Progenitor cell of endocrine pancreas (in vitro differentiated cells): ENCODE data around the gene DVL2. TPM values are rescaled to one million over a fixed set of nuclear protein-coding genes. Genes with fewer than 3 reads are reported as not detected.

ENCODE experiments used
- DNase-seq: peaks from one replicate; pipeline ENCODE4 v3.0.0; 2021; ENCODE audit warnings: low spot score; ENCODE audit not compliant: unreplicated experiment
- H3K27ac Mint-ChIP-seq: 2 replicates; pipeline ENCODE4 v1.8.0; 2021; ENCODE audit warnings: mild to moderate bottlenecking, moderate library complexity, mixed read lengths
- H3K27me3 Mint-ChIP-seq: 2 replicates; pipeline ENCODE4 v1.8.0; 2021; ENCODE audit warnings: mixed read lengths
- H3K36me3 Mint-ChIP-seq: 2 replicates; pipeline ENCODE4 v1.8.0; 2022; ENCODE audit warnings: mixed read lengths; ENCODE audit not compliant: insufficient read depth
- H3K4me1 Mint-ChIP-seq: 2 replicates; pipeline ENCODE4 v1.8.0; 2021; ENCODE audit warnings: low read depth, mixed read lengths
- H3K4me3 Mint-ChIP-seq: 2 replicates; pipeline ENCODE4 v1.8.0; 2021; ENCODE audit warnings: low read depth, mild to moderate bottlenecking, moderate library complexity, mixed read lengths
- H3K9me3 Mint-ChIP-seq: 2 replicates; pipeline ENCODE4 v1.8.0; 2021; ENCODE audit warnings: low read depth, mixed read lengths
- total RNA-seq: library from RNA; stranded (reverse); gene quantifications from 2 replicates; pipeline ENCODE4 v1.2.1, GENCODE V29; 2021
- TF ChIP-seq, protein P1 (sequence below): fragments of 200-600 bp; sonication (generic); IDR thresholded peaks from one replicate; pipeline ENCODE4 v1.5.0; 2021; ENCODE audit warnings: antibody characterized with exemption, mild to moderate bottlenecking; ENCODE audit not compliant: unreplicated experiment

Gene DVL2
- total RNA-seq, 1 donor from 2014 or later, result 104 TPM

DNA sequence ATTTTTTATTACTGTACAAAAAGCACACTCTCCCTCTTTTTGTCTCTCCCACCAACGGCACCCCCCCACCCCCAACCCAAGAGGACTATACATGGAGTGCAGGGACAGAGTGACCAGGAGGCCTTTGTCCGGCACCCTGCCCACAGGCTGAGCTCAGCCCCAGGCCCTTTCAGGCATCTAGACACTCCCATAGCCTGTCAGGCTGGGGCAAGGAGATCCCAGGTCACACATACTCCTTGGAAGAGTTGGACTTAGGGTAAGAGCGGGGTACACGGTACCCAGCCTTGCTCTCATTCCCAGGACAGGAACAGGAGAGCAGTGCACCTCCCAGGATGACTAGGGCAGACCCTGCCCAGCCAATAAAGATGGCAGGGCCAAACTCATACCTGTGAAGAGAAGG is 25.8 kb upstream of the DVL2 start:
- no peaks in the 10 kb centered on the region for H3K27me3 Mint-ChIP-seq
- H3K9me3 Mint-ChIP-seq, result no peaks in the 10 kb centered on the region
- H3K4me3 Mint-ChIP-seq, result peak overlapping the region; percentile 99
- TF ChIP-seq, protein P1, sequence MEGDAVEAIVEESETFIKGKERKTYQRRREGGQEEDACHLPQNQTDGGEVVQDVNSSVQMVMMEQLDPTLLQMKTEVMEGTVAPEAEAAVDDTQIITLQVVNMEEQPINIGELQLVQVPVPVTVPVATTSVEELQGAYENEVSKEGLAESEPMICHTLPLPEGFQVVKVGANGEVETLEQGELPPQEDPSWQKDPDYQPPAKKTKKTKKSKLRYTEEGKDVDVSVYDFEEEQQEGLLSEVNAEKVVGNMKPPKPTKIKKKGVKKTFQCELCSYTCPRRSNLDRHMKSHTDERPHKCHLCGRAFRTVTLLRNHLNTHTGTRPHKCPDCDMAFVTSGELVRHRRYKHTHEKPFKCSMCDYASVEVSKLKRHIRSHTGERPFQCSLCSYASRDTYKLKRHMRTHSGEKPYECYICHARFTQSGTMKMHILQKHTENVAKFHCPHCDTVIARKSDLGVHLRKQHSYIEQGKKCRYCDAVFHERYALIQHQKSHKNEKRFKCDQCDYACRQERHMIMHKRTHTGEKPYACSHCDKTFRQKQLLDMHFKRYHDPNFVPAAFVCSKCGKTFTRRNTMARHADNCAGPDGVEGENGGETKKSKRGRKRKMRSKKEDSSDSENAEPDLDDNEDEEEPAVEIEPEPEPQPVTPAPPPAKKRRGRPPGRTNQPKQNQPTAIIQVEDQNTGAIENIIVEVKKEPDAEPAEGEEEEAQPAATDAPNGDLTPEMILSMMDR, result no peak
- H3K4me1 Mint-ChIP-seq, result peaks cover 33% of the 10 kb centered on the region
- peak overlapping the region; percentile 85 for H3K27ac Mint-ChIP-seq
- peaks cover 9% of the 10 kb centered on the region for H3K36me3 Mint-ChIP-seq
- DNase-seq, result no peak

DNA sequence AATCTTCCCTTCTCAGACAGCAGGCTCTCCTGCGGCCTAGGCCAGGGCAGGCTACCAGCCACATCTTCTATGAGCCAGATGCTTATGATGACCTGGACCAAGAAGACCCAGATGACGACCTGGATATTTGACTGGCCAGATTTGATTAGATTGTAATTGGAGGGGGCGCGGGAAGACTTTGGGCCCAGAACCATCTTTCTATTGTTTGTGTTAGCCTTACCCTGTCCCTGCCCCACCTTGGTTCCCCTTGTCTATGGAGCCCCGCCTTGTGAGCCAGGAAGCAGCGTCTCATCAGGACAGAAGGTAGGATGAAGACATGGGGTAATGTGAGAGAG is 25.2 kb upstream of the DVL2 start:
- TF ChIP-seq, protein P1, result no peak
- Mint-ChIP-seq H3K4me1 (peaks cover 33% of the 10 kb centered on the region), H3K9me3 (no peaks in the 10 kb centered on the region), H3K36me3 (peaks cover 11% of the 10 kb centered on the region), H3K27me3 (no peaks in the 10 kb centered on the region), H3K4me3 (peak overlapping the region; percentile 41), H3K27ac (peak overlapping the region; percentile 89)
- no peak for DNase-seq

DNA sequence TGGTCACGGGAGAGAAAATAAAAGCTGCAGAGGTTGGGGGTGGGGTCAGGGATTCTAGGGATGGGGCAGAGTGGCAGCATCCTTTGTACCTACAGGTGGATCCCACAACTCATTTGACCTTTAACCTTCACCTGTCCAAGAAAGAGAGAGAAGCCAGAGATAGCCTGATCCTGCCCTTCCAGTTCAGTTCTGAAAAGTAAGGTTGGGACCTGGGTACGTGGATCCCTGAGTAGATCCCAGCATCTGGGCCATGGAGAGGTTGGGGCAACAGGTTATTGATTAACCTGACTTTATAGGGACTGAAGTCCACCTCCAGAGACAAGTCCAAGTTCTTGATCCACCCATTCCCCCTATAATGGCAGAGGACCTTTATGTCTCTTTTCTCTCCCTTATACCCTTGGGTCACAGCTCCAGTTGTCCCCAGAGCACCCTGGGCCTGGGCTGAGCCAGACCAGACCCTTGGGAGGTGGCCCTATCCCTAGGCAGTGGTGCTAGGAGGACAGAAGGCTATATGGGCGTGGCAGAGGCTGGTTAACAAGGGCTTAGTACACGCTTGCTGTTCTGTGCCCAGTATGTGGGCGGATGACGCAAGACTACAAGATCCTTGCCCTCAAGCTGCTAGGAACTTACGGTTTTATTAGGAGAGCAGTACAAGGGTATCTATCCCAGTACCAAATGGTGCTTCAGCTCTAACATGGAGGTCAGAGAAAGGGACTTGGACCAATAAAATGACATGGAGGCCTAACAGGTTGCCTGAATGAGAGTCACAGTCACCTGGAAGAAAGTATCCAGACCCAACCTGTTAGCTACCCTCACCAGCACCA is 24.6 kb upstream of the DVL2 start:
- Mint-ChIP-seq H3K36me3 (peaks cover 11% of the 10 kb centered on the region), H3K27me3 (no peaks in the 10 kb centered on the region), H3K4me1 (peaks cover 33% of the 10 kb centered on the region), H3K4me3 (peak overlapping the region; percentile 41), H3K9me3 (no peaks in the 10 kb centered on the region), H3K27ac (peak overlapping the region; percentile 89)
- DNase-seq, result no peak
- TF ChIP-seq, protein P1, result no peak

DNA sequence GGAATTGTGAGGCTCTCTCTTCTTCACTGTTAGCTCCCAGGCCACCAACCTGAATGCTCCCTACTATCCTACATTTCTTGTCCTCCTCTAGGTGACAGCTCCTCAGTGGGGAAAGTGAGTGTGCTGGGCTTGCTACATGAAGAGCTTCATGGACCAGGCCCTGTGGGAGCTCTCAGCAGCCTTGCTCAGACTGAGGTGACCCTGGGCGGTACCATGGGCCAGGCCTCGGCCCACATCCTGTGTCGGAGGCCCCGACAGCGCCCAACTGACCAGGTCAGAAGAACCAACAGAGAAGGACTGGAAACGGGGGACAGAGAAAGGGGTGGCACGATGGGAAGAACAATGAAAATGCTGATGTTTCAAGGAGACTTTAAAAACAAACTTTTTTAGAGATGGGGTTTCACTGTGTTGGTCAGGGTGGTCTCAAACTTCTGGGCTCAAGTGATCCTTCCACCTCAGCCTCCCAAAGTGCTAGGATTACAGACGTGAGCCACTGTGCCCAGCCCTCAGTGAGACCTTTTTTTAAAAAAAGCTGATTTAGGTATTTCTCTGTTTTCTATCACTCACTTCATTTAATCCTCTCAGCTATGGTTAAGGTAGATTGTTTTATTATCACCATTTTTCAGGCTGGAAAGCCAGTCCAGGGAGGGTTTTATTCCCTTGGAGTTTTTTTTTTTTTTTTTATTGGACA is 22.6 kb upstream of the DVL2 start:
- H3K4me3 Mint-ChIP-seq, result no peak overlapping the region
- TF ChIP-seq, protein P1, result no peak
- H3K9me3 Mint-ChIP-seq, result no peaks in the 10 kb centered on the region
- no peak for DNase-seq
- H3K4me1 Mint-ChIP-seq, result peaks cover 30% of the 10 kb centered on the region
- H3K27me3 Mint-ChIP-seq, result no peaks in the 10 kb centered on the region
- peaks cover 13% of the 10 kb centered on the region for H3K36me3 Mint-ChIP-seq
- peak overlapping the region; percentile 78 for H3K27ac Mint-ChIP-seq

DNA sequence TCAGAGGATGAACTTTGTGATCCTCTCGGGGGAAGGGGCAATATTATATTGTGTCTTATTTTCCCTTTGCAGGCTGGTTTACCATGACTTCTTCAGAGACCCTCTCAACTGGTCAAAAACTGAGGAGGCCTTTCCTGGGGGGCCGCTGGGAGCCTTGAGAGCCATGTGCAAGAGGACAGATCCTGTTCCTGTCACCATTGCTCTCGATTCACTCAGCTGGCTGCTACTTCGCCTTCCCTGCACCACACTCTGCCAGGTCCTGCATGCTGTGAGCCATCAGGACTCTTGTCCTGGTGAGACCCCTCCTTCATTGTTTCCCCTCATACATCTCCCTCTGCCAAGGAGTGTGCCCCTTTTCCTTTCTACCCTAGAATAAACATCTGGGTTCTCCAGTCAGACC is 20.2 kb upstream of the DVL2 start:
- TF ChIP-seq, protein P1, result no peak
- no peak overlapping the region for H3K27ac Mint-ChIP-seq
- peaks cover 13% of the 10 kb centered on the region for H3K36me3 Mint-ChIP-seq
- no peak for DNase-seq
- no peaks in the 10 kb centered on the region for H3K27me3 Mint-ChIP-seq
- peaks cover 32% of the 10 kb centered on the region for H3K4me1 Mint-ChIP-seq
- H3K4me3 Mint-ChIP-seq, result peak overlapping the region; percentile 50
- no peaks in the 10 kb centered on the region for H3K9me3 Mint-ChIP-seq
